MV-4-11 (cell line): Measurements from ENCODE around the gene NKTR.

ENCODE experiments used
- DNase-seq: peaks from one replicate; lab custom pipeline; 2025; lab: John Stamatoyannopoulos, UW

Gene NKTR

DNA sequence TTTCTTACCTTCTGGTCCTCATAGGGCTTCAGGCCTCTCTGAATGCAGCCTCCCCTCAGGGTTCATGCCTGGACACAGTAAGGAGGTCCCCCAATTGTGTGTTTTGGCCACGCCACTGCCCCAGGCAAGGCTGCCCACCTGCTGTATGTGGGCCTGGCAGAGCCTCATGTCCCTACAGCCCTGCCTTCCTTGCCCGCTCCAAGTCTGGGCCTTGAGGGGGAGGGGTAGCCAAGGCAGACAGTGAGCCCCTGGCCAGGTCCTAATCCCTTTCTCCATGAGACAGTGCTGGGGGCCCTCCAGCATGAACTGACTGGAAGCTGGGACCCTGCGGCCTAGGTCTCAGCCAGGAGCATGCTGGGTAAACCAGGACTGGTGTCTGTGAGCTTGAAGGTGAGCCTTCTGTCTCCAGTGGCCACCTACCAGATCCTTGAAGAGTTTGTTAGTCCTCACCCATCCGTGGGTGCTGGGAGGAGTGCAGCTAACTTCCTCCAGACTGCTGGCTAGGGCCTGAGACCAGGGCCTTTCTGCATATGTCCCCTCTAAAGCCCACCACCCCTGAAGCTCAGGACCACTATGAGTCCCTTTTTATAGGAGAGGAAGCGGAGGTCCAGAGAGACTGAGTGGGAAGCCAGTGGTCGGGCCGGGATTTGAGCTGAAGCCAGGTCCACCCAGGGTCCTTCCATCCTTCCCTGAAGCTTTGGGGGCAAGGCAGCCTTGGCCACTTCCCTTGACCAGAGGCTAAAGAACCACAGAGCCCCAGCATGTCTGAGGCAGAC, 61.7 kb downstream of the NKTR start:
- no peak for DNase-seq

DNA sequence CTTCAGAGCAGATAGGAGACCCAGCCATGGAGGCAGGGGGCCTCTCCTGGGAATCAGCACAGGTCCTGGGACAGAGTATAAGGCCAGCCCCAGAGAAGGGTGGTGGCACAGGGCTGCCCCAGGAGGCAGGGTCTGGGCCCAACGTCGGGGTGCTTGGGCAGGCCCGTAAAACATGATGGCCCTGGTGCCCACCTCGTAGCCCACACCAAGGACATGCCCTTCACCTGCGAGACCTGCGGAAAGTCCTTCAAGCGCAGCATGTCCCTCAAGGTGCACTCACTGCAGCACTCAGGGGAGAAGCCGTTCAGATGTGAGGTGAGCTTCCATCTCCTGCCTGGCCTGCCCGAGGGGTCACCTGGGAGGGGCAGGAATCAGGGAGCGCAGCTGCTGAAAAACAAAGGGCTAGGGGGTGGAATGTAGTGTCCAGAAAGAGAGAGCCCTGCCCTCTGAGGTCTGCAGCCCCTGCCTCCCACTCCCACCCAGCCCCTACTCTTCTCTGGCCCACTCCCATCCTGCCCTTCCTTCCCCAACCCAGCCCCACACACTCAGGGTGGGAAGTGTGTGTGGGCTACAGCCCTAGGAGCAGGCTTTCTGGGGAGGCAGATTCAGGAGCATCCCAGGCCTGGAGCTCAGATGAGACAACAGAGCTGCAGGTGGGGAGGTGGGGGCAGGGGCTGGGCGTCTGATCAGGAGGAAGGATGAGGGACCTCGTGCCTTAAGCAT, 62.5 kb downstream of the NKTR start:
- DNase-seq = no peak

DNA sequence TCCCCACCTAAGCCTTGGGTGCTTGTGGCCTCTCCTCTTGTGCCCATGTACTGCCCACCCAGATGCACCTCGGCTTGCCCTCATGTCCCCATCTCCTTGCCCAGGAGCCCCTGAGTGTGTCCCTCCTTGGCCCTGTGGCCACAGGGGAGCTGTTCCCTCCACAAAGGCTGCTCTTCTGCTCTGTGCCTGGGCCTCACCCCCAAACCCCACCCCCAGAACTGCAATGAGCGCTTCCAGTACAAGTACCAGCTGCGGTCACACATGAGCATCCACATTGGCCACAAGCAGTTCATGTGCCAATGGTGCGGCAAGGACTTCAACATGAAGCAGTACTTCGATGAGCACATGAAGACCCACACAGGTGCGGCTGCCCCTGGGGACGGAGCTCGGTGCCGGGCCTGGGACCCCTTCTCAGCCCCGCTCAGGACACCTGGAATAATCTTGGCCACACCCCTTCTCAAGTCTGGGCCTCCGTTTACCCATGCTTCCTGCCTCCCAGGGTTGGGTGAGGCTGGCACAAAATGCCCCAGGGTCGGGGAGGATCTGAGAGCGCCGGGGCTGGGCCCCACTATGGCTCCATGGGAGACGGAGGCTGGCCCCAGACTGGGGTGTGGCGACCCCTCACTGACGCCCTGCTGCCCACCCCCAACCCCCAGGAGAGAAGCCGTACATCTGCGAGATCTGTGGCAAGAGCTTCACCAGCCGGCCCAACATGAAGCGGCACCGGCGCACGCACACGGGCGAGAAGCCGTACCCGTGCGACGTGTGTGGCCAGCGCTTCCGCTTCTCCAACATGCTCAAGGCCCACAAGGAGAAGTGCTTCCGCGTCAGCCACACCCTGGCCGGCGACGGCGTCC, 63.3 kb downstream of the NKTR start:
- DNase-seq = no peak

GRCh38 chr3:42664438-42664803, 63.9 kb downstream of the NKTR start:
- no peak for DNase-seq

- DNase-seq = no peak
Observed at GRCh38 chr3:42665050-42665878, 64.8 kb downstream of the NKTR start.

GRCh38 chr3:42666022-42666421, 65.5 kb downstream of the NKTR start:
- no peak for DNase-seq

- no peak for DNase-seq
Observed at GRCh38 chr3:42666577-42666998, 66.1 kb downstream of the NKTR start.

GRCh38 chr3:42667096-42667522, 66.6 kb downstream of the NKTR start:
- no peak for DNase-seq

DNA sequence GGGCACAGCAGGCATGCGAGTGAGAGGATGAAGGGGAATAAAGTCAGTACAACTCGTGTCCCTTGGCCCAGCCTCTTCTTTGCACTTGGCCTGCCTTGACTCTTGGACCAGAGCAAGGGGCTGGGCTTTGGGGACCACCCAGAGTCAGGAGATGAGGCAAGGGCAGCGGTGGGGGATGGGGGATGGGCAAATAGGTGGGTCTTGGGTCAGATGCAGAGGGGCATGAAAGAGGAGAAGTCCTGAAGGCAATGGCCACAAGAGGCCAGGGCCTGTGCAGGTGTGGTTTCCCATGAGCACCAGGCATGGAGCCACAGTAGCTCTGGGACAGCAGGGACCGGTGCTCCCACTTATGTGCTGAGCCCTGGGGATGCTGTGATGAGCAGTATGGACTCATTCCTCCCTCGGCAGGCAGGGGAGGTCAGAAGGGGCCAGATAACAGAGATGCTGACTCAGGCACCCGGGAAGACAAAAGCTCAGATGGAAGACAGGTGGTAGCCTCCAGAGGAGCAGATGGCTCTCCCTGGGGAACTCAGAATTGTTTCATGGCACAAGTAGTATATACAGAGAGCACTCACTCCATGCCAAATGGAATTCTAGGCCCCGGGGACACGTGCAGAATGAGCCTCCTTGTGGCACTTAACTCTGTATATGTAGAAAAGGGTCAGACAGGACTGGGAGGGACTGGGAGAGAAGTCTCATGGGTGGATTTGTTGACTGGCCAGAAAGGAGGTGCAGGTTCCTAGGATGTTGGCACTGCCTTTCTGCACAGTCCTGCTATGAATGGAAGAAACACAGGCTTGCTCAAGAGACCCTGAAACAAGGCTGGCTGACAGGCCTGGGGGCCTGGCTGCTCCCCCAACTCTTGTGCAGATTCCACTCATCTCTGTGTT, 67.3 kb downstream of the NKTR start:
- no peak for DNase-seq

GRCh38 chr3:42668413-42668760, 67.9 kb downstream of the NKTR start:
- DNase-seq = no peak

DNA sequence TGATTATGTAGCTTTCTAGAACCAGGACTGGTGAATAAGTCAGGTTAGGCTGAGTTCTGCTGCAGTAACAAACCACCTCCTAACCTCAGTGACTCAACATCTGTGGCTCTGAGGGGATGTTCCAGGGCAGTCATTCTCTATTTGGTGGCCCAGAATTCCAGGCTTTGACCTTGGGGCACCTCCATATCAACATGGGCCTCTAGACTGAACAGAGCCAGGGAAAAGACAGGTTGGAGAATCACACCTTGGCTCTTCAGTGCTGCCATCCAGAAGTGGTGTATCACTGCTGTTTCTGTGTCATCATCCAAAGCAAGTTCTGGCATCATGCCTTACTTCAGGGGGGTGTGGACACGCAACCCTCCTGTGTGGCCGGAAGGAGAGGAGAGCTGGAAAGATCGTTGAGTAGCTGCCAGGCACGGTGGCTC, 68.3 kb downstream of the NKTR start:
- no peak for DNase-seq

GRCh38 chr3:42670051-42670576, 69.6 kb downstream of the NKTR start:
- DNase-seq = no peak

DNA sequence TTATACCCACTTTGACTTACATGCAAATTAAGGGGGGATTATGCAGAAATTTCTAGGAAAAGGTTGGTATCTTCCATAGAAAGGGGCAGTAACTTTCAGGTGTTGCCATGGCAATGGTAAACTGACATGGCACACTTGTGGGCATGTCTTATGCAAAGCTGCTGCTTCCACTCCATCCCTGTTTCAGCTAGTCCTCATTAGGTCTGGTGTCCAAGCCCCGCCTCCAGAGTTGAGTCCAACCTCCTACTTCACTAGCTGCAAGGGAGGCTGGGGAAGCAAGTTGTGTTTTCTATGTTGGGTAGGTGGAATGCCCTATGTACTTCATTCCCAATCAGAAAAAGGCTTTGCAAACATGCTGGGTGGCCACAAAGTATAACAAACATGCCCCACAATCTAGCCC, 70.2 kb downstream of the NKTR start:
- no peak for DNase-seq

DNA sequence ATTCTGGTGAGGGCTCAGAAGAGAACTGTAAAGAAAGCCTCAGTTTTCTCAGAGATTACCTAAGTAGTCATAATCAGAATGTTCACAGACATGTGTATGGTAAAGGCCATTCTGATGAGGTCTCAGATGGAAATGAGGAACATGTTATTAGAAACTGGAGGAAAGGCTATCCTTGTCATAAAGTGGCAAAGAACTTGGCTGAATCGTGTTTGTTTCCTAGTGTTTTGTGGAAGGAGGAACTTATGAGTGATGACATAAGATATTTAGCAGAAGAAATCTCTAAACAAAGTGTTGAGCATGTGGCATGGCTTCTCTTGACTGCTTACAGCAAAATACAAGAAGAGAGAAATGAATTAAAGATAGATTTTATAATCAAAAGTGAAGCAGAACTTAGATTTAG, 72.0 kb downstream of the NKTR start:
- DNase-seq = peak; percentile 37

DNA sequence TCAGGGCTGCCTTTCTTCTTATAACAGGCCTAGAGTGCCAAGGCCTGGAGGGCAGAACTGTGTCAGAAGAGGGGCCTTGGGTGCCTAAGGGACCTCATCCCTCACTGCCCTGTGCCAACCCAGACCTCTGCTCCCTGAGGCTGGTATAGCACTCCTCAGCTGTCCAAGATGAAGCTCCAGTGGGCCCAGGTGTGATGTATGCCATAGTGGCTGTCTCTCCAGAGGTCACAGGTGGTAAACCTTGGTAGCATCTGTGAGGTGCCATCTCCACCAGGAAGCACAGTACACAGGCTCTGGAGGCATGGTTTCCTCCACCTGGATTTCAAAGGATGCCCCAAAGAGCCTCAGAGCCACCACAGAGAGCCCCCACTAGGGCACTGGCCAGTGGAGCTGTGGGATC, 72.6 kb downstream of the NKTR start:
- DNase-seq = no peak

GRCh38 chr3:42674146-42674545, 73.7 kb downstream of the NKTR start:
- no peak for DNase-seq

- no peak for DNase-seq
Observed at GRCh38 chr3:42675909-42676308, 75.4 kb downstream of the NKTR start.

DNA sequence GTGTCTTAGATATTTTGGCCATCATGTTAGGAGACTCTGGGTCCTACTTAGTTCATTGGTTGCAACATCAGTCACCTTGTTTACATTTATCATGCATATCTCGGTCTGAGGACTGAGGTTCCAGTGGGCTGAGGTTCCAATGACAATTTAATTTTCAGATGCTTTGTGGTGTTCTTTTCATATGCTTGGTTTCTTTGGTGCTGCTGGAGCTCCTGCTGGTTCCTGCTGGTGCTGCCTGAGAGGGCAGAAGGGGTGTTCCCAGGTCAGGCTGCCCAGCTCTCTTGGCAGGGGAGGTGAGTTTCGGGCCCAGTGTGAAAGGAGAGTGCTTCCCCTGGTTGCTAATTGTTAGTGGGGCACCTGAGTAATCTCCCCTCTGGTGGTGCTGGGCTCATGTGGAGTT, 78.0 kb downstream of the NKTR start:
- no peak for DNase-seq

DNA sequence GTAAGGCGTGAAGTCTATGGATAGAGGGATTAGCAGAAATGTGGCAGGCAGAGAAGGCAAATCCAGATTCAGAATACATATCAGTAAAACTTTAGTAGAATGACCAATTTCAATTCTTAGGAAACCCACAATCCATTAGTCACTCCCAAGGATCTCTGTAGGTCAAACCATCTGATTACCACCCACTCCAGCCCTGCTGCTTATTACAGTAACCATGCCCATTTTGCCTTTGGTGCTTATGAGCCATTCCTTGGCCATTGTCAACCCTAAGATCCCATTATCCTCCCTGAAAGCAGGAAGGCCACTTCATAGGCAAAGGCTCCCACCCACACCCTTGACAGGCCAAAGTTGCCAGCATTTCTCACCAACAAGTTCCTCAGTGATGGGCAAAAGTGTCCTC, 79.8 kb downstream of the NKTR start:
- no peak for DNase-seq

- DNase-seq = no peak
Observed at GRCh38 chr3:42680806-42681205, 80.3 kb downstream of the NKTR start.
